GM23248 (cell line): ENCODE measurements around the gene PPFIA1. TPM values are rescaled to one million over a fixed set of nuclear protein-coding genes. Genes with fewer than 3 reads are reported as not detected.
"Not testable (repeated sequence)": the region's sequence is repeated elsewhere in the genome, so short reads cannot be mapped to it uniquely, and the experiment has no call there.

Experiments
- DNase-seq: peaks from one replicate; pipeline ENCODE4 v3.0.0-alpha.2; 2015
- H2AFZ ChIP-seq: fragments of 200-600 bp; sonication (generic); 2 replicates; pipeline ENCODE4 v1.6.1; 2016; ENCODE audit warnings: antibody characterized with exemption
- H3F3A ChIP-seq: fragments of 200-600 bp; sonication (generic); 2 replicates; pipeline ENCODE4 v1.6.1; 2016; ENCODE audit warnings: mild to moderate bottlenecking, antibody characterized with exemption, mixed run types; ENCODE audit not compliant: insufficient read depth
- H3K27ac ChIP-seq: fragments of 200-600 bp; sonication (generic); 2 replicates; pipeline ENCODE4 v1.5.1; 2016; ENCODE audit warnings: mild to moderate bottlenecking
- H3K27me3 ChIP-seq: fragments of 200-600 bp; sonication (generic); replicated peaks from 2 replicates; pipeline ENCODE4 v1.6.1; 2016; ENCODE audit warnings: mild to moderate bottlenecking; ENCODE audit not compliant: insufficient read depth
- H3K36me3 ChIP-seq: fragments of 200-600 bp; sonication (generic); 2 replicates; pipeline ENCODE4 v1.6.1; 2016; ENCODE audit warnings: low read depth, mild to moderate bottlenecking
- H3K4me1 ChIP-seq: fragments of 200-600 bp; sonication (generic); 2 replicates; pipeline ENCODE4 v1.6.1; 2016; ENCODE audit warnings: mild to moderate bottlenecking; ENCODE audit not compliant: insufficient read depth
- H3K4me2 ChIP-seq: fragments of 200-600 bp; sonication (generic); one replicate; pipeline ENCODE4 v1.6.1; 2016; ENCODE audit warnings: mild to moderate bottlenecking; ENCODE audit not compliant: unreplicated experiment
- H3K4me3 ChIP-seq: fragments of 200-600 bp; sonication (generic); 2 replicates; pipeline ENCODE4 v1.5.1; 2016; ENCODE audit warnings: mild to moderate bottlenecking
- H3K79me2 ChIP-seq: fragments of 200-600 bp; sonication (generic); 2 replicates; pipeline ENCODE4 v1.6.1; 2016; ENCODE audit warnings: mild to moderate bottlenecking; ENCODE audit not compliant: insufficient read depth
- H3K9ac ChIP-seq: fragments of 200-600 bp; sonication (generic); 2 replicates; pipeline ENCODE4 v1.6.1; 2016; ENCODE audit warnings: mild to moderate bottlenecking
- H3K9me2 ChIP-seq: fragments of 200-600 bp; sonication (generic); 2 replicates; pipeline ENCODE4 v1.6.1; 2016; ENCODE audit warnings: mixed run types, mild to moderate bottlenecking, moderate library complexity; ENCODE audit not compliant: insufficient read depth
- H3K9me3 ChIP-seq: fragments of 200-600 bp; sonication (generic); one replicate; pipeline ENCODE4 v1.6.1; 2017; ENCODE audit warnings: low read depth
- H4K20me1 ChIP-seq: fragments of 200-600 bp; sonication (generic); 2 replicates; pipeline ENCODE4 v1.6.0; 2016; ENCODE audit not compliant: insufficient read depth
- EZH2 ChIP-seq: fragments of 200-600 bp; sonication (generic); IDR thresholded peaks from 2 replicates; pipeline ENCODE4 v1.6.1; 2018; ENCODE audit warnings: antibody characterized with exemption, mild to moderate bottlenecking; ENCODE audit not compliant: insufficient read depth, poor library complexity, severe bottlenecking
- EZH2phosphoT487 ChIP-seq: fragments of 200-600 bp; sonication (generic); IDR thresholded peaks from 2 replicates; pipeline ENCODE4 v1.6.1; 2018; ENCODE audit warnings: antibody characterized with exemption, moderate library complexity, mild to moderate bottlenecking, low read depth; ENCODE audit not compliant: insufficient read depth
- WGBS, 2 experiments: methylation state at CpG; one replicate each; pipeline ENCODE4 v1.1.6; 2015 to 2017; ENCODE audit warnings: low lambda C conversion rate in 2 of 2, low coverage in 1 of 2; ENCODE audit errors: missing lambda C conversion rate in 2 of 2; 5-methylcytosine and 5-hydroxymethylcytosine counted together
- in situ Hi-C: fragments of 300-500 bp; cut with MboI; formaldehyde crosslinking; loops from 2 replicates; pipeline ENCODE4 v1.15.0; 2020
- polyA plus RNA-seq: library from polyadenylated mRNA; unstranded; fragments of >200 nt; fragmentation: Nextera tagmentation; extraction: Ambion mirVana; gene quantifications from 2 replicates; pipeline ENCODE4 v1.2.1, GENCODE V29; 2016
- total RNA-seq: library from RNA; depleted of rRNA; stranded (reverse); fragments of >200 nt; shearing (Covaris generic); gene quantifications from 2 replicates; pipeline ENCODE4 v1.2.3, GENCODE V29; 2014

PPFIA1 gene
- total and polyA plus RNA-seq, 2 experiments from 2014 or later, result 22.8 to 36.9 TPM

GRCh38 chr11:70383664-70384565, 113.4 kb downstream of the PPFIA1 start:
- Histone ChIP-seq H3K9me3 (no peaks in the 10 kb centered on the region), H3K27ac (no peak overlapping the region), H3K4me3 (no peak overlapping the region), H3K79me2 (peaks cover 25% of the 10 kb centered on the region; the same call in 1 of the 2 replicates), H3F3A (peaks cover 26% of the 10 kb centered on the region), H3K27me3 (no peaks in the 10 kb centered on the region), H3K9ac (no peak overlapping the region), H3K4me2 (no peak overlapping the region), H3K4me1 (peaks cover 21% of the 10 kb centered on the region), H3K36me3 (peaks cover 3% of the 10 kb centered on the region; the same call in 1 of the 2 replicates), H3K9me2 (no peaks in the 10 kb centered on the region), H2AFZ (no peak overlapping the region), H4K20me1 (no peaks in the 10 kb centered on the region)
- in situ Hi-C loops, result no loop called here
- TF ChIP-seq EZH2phosphoT487 (no peak), EZH2 (no peak)
- DNase-seq, result no peak
- WGBS, 2 experiments, result 74 to 81% methylated on average over 11 of the region's 11 CpGs

GRCh38 chr11:70384566-70385152, 114.2 kb downstream of the PPFIA1 start:
- Histone ChIP-seq H3K4me2 (no peak overlapping the region), H3K9me3 (no peaks in the 10 kb centered on the region), H3F3A (peaks cover 26% of the 10 kb centered on the region), H3K36me3 (no peaks in the 10 kb centered on the region; the same call in 1 of the 2 replicates), H4K20me1 (no peaks in the 10 kb centered on the region), H3K79me2 (peaks cover 25% of the 10 kb centered on the region; the same call in 1 of the 2 replicates), H3K27me3 (no peaks in the 10 kb centered on the region), H3K9me2 (no peaks in the 10 kb centered on the region), H3K27ac (no peak overlapping the region), H3K4me1 (peaks cover 21% of the 10 kb centered on the region), H3K9ac (no peak overlapping the region), H2AFZ (no peak overlapping the region), H3K4me3 (no peak overlapping the region)
- DNase-seq, result no peak
- 92 to 93% methylated on average over 18 of the region's 18 CpGs for WGBS, 2 experiments
- TF ChIP-seq EZH2phosphoT487 (no peak), EZH2 (no peak)
- in situ Hi-C loops, result no loop called here

GRCh38 chr11:70387564-70387963, 117.1 kb downstream of the PPFIA1 start:
- H4K20me1 ChIP-seq, result no peaks in the 10 kb centered on the region
- no peak overlapping the region for H3K4me3 ChIP-seq
- H3K9ac ChIP-seq, result no peak overlapping the region
- no peak for DNase-seq
- no peaks in the 10 kb centered on the region for H3K27me3 ChIP-seq
- in situ Hi-C loops, result no loop called here
- no peaks in the 10 kb centered on the region for H3K9me2 ChIP-seq
- no peaks in the 10 kb centered on the region for H3K36me3 ChIP-seq
- WGBS, 2 experiments, result 99 to 100% methylated on average over 4 of the region's 4 CpGs
- H2AFZ ChIP-seq, result no peak overlapping the region
- H3K4me2 ChIP-seq, result no peak overlapping the region
- H3K9me3 ChIP-seq, result no peaks in the 10 kb centered on the region
- peaks cover 12% of the 10 kb centered on the region; the same call in 1 of the 2 replicates for H3F3A ChIP-seq
- no peak overlapping the region for H3K27ac ChIP-seq
- H3K4me1 ChIP-seq, result peaks cover 8% of the 10 kb centered on the region
- TF ChIP-seq EZH2, result no peak
- no peak for TF ChIP-seq EZH2phosphoT487
- peaks cover 29% of the 10 kb centered on the region; the same call in 1 of the 2 replicates for H3K79me2 ChIP-seq

DNA sequence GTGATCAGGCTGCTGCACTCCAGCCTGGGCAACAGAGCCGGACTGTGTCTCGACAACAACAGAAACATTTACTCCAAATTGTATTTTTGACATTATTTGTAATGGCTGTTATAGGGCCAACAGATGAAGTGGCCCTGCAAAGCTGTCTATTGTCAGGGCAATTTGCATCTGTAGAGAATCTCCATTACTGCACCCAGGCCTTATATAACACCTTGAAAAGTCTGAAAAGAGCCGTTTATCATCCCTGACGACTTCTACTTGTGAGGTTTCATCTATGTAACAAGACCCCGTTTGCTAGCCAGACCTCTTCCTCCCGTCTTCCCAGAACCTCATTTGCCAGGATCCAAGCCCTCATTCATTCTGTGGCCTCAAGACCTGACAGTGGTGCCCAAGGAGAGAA, 118.7 kb downstream of the PPFIA1 start:
- Histone ChIP-seq H3K79me2 (peaks cover 41% of the 10 kb centered on the region), H3K4me1 (no peaks in the 10 kb centered on the region), H3K4me3 (no peak overlapping the region), H3K27ac (no peak overlapping the region), H2AFZ (no peak overlapping the region), H3K9me3 (no peaks in the 10 kb centered on the region), H3K9ac (no peak overlapping the region), H3K9me2 (no peaks in the 10 kb centered on the region), H3F3A (no peaks in the 10 kb centered on the region; the same call in 1 of the 2 replicates), H4K20me1 (no peaks in the 10 kb centered on the region), H3K36me3 (no peaks in the 10 kb centered on the region), H3K4me2 (no peak overlapping the region), H3K27me3 (no peaks in the 10 kb centered on the region)
- TF ChIP-seq EZH2phosphoT487 (no peak), EZH2 (no peak)
- in situ Hi-C loops, result no loop called here
- 83 to 89% methylated on average over 6 of the region's 6 CpGs for WGBS, 2 experiments
- no peak for DNase-seq

GRCh38 chr11:70390882-70391281, 120.4 kb downstream of the PPFIA1 start:
- H3K9me2 ChIP-seq, H3K9ac ChIP-seq, H3K36me3 ChIP-seq, H3K4me3 ChIP-seq, DNase-seq, H2AFZ ChIP-seq, H3K27ac ChIP-seq, H3K27me3 ChIP-seq, H3K4me1 ChIP-seq, H3K4me2 ChIP-seq, H4K20me1 ChIP-seq, H3F3A ChIP-seq, H3K9me3 ChIP-seq, in situ Hi-C loops: not testable (repeated sequence)
- peaks cover 52% of the 10 kb centered on the region for H3K79me2 ChIP-seq
- 98% methylated on average over 7 of the region's 7 CpGs for WGBS, 2 experiments
